ENCODE data around the gene KCNK13. TPM values are rescaled to one million over a fixed set of nuclear protein-coding genes. Genes with fewer than 3 reads are reported as not detected.
"Not testable (repeated sequence)": the region's sequence is repeated elsewhere in the genome, so short reads cannot be mapped to it uniquely, and the experiment has no call there.

Gene KCNK13
- polyA plus RNA-seq, 4 donors = 0.12 to 0.30 (median 0.14) TPM

DNA sequence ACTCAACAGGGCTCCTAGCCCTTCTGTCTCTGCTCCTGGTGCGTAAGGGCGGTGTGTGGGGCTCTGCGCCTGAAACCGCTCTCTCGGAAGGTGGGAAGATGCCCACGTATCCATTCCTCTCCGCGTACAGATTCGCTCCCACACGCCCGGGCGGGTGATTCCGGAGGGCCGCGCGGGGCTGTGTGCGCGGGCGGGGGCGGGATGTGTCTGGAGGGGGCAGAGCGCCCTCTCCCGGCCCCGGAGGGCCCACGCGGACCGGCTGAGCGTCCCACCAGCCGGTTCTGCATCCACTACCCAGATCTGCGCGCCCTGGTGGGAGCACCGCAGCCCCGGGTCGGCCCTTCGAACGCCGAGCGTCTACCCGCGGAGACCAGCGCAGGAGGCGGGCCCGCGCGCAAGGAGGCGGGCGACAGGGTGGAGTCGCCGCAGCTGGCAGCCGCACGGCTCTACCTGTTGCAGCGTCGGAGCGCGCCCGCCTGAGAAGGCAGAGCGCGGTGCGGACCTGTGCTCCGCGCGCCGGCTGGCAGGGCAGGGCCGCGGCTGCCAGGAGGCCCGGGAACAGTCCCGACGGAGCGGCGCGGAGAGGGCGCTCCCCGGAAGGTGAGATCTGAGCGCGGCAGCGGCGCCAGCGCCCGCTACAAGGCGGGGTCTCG is 1.4 kb upstream of the KCNK13 start:
- DNase-seq (ENCODE audit: low read depth in 4 of 4, low spot score in 2 of 4) = peak in 1 of 4 donors; percentile 47

DNA sequence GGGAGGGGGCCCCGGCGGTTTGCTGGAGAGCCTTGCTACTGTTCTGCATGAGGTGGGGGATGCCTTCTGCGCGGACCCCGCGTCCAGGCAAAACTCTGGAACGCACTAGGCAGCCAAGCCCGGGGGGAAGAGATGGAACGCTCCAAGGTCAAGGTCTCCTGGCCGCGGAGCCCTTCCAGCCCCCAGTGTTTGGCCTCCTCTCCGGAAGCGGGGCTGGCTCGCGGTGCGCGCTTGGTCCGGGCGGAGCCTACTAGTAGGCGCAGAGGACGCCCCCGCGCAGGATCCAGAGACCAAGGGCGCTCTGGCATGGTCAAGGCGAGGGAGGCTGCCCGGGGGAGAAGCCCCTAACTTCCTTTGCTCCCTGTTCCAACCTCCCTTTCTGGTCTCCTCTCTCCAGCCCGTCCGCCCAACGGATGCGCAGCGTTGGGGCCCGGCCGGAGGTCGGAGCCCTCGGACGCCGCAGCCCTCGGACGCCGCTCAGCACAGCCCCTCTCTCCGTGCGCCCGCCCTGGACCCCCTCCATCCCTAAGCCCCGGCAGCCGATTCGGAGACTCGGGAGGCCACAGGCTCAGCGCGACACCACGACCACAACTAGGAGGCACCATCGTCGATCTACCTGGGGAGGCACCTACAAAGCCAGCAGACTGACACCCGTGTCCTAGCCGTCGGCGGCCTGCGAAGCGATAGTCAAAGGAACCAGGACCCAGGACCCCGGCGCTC is 669 bp upstream of the KCNK13 start:
- no peak for DNase-seq (ENCODE audit: low read depth in 4 of 4, low spot score in 2 of 4)

DNA sequence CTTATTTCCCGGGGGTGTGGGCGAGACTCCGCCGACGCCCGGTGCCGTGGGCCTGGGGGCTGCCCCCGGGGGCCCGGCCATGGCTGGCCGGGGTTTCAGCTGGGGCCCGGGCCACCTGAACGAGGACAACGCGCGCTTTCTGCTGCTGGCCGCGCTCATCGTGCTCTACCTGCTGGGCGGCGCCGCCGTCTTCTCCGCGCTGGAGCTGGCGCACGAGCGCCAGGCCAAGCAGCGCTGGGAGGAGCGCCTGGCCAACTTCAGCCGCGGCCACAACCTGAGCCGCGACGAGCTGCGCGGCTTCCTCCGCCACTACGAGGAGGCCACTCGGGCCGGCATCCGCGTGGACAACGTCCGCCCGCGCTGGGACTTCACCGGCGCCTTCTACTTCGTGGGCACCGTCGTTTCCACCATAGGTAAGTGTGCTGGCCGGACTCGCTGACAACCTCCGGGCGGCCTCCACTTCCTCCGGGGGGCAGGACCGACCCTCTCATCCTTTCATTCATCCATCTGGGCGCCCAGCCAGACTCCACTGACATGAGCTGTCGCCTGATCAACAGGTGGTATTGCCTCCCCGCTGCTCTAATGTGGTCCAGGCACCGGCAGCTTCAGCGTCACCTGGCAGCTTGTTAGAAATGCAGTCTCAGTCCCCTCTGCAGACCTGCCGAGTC is 467 bp downstream of the KCNK13 start:
- DNase-seq (ENCODE audit: low read depth in 4 of 4, low spot score in 2 of 4) = no peak

DNA sequence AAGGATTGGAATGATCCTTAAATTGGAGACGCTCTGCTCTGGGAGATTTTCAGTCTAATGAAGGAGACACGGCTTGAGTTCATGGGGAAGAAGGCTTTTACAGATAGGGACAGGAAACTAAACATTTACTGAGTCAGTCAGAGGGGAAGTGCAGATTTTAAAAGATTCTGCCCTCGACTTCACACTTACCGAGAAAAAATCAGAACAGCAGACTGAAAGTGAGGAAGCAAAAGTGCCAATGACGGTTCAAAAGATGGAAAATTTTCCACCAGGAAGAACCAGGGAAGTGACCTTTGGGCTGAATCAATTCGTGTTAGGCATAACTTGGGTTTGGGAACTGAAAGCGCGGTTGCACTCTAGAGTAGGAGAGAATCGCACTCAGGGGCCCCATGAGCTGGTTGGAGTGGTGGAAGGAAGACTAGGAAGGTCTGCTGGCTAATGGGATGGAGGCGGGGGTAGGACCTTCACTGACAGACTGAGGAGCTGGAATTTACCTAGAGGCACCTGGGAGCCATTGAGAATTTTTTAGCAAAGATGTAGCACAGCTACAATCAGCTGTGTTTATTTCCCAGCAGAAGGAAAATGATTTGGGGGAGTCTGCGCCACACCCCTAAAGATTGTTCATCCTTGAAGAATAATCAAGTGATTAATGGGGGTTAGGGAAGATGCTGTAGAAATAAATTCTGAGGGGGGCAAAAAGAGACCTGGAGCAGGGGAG is 1.2 kb downstream of the KCNK13 start:
- no peak for DNase-seq (ENCODE audit: low read depth in 4 of 4, low spot score in 2 of 4)

DNA sequence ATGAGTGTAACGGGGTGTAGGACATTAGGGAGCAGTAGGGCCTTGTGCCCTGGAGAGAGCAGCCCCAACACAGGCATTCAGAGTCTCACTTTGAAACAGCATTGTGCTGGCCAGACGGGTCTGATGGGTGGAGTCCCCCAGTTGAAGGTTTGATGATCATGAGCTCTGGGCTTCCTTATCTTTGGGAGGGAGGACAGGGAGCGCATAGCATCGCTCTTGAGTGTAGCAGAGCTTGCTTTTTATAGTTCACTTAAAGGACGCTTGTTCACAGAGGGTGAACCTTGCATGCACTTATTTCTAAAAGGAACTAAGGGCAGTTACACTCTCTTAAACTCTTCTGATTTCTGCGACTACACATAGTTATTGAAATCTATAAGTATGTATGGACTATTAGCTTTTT is 10.6 kb downstream of the KCNK13 start:
- DNase-seq (ENCODE audit: low read depth in 4 of 4, low spot score in 2 of 4) = no peak

DNA sequence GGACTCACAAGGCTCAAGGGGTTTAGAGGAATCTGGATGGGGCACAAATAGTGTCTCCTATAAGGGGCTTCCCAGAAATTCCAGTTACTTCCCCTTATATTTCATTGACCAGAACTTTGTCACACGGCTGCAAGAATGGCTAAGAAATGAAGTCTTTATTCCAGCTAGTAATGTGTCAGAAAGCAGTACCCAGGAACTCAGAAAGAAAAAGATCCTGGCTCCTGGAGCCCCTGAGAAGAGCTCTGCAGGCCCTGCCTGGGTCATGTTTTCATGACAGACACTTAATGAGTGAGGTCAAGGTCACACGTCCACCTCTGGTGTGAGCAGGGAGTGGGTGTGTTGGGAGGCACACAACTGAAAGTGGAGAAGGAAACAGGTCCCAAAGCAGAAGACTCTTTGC is 17.8 kb downstream of the KCNK13 start:
- DNase-seq (ENCODE audit: low read depth in 4 of 4, low spot score in 2 of 4) = no peak

DNA sequence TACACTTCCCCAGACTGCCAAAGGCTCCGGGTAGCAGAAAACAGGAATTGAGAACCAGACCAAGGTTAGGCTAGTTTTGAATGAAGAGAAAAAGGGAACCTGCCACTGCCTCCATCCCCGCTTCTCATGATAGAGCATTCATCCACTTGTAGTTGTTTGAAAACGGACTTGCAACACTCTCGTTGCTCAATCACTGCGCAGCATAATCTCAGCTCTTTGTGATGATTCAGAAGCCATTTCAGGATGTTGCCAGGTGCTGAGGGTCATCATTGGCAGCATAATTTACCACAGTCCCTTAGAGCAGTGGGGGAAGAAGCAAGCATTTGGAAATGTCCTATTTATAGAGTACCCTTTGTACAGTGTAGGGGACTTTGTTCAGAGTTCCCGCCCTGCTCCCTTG is 25.6 kb downstream of the KCNK13 start:
- DNase-seq (ENCODE audit: low read depth in 4 of 4, low spot score in 2 of 4) = no peak

DNA sequence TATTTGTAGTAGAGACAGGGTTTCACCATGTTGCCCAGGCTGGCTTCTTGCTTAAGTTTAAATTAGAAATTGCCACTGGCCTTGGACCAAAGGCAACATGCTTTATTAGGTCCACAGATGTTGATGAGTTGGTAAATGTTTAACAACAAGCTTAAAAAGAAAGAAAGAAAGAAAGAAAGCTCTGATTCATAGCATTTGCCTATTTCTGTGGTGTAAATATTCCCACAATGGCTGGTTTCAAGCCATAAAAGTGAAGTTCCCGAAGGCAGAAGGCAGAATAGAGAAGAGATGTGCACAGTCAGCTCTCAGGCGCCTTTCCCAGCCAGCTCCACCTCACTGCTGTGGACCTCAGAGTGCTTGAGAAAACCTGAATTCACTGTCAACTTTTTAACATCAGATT is 26.4 kb downstream of the KCNK13 start:
- no peak for DNase-seq (ENCODE audit: low read depth in 4 of 4, low spot score in 2 of 4)

DNA sequence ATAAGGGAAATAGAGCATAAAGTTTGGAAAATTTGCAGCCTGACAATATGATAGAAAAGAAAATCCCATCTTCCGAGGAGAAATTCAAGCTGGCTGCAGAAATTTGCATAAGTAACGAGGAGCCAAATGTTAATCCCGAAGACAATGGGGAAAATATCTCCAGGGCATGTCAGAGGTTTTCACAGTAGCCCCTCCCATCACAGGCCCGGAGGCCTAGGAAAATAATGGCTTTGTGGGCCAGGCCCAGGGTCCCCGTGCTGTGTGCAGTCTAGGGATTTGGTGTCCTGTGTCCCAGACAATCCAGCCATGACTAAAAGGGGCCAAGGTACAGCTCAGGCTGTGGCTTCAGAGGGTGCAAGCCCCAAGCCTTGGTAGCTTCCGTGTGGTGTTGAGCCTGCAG is 27.7 kb downstream of the KCNK13 start:
- not testable (repeated sequence) for DNase-seq (ENCODE audit: low read depth in 4 of 4, low spot score in 2 of 4)

DNA sequence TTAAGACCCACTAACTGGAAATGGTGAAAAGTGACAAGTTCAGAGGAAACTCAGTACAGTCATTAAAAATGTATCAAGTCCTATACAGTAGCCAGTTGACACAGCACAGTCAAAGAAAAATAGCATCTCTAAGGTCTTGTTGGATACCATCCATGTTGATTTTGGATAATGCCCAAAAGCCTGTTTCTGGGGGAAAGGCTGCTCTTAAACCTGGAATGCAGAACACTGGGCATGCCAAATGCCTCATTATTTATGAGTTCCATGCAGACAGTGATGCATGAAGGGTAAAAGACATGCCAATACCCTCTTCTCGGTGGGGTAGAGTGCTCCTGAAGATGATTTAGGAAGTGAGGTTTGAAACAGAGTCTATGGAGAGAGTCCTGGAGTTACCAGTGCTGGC is 29.6 kb downstream of the KCNK13 start:
- DNase-seq (ENCODE audit: low read depth in 4 of 4, low spot score in 2 of 4) = peak; percentile 6 to 34 (median 10)

DNA sequence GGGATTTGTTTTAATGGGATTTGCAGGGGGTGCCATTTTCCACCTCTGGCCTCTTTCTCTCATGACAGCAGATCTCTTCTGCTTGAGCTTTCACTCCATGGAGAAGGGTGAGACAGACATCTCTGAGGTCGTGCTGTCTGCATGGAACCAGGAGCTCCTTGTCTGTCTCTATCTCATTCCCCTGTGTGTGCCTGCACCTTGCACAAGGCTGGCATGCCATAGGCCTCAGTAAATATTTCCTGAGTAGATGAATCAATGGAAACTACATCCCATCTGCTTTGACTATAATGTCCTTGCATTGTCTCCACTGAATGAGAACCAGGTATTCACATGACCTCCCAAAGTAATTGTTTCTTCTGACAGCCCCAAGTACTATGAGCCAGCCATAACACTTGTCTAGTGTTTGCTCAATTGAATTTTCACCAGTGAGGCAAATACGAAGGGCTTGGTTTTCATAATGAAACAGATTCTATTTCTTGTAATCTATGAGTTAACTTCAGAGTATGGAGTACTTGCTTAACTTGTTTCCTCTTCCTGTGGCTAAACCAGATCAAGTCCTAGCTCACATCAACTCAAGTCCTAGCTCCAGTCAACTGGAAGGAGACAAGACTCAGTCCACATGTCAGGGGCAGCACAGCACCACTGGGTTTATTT is 32.3 kb downstream of the KCNK13 start:
- no peak for DNase-seq (ENCODE audit: low read depth in 4 of 4, low spot score in 2 of 4)

DNA sequence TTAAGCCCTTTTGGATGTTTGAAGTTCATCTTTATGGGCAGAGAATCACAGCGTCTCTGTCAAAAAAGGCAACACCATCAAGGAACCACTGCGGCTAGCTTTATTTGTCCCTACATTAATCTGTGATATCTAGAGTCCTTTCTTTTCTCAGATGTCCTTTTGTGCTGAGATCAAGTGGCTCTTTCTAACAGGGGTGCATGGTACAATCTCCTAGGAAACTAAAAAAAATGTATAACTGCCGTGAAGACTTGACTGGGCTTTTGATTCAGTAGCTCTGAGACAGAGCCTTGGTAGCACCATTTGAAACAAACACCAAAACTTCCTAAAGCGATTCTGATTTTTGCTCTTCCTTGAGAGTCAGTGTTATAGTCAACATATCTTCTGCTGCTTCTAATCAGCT is 33.3 kb downstream of the KCNK13 start:
- DNase-seq (ENCODE audit: low read depth in 4 of 4, low spot score in 2 of 4) = no peak

DNA sequence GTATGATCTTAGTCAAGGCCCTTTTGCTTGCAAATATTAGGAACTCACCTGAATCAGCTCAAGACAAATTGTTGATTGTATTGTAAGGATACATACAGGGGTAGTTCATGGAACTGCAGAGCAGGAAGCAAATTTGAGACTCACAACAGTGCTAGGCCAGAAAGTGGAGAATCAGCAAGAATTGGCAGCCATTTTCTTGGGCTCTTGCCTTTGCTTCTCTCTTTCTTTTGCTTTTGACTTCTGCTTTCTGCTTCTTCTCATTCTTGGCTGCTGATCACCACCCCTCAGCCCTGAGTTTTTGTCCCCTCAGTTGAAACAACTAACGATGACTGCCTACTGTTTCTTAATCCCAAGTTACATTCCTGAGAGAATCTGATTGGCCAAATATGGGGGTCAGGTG is 34.8 kb downstream of the KCNK13 start:
- DNase-seq (ENCODE audit: low read depth in 4 of 4, low spot score in 2 of 4) = no peak

DNA sequence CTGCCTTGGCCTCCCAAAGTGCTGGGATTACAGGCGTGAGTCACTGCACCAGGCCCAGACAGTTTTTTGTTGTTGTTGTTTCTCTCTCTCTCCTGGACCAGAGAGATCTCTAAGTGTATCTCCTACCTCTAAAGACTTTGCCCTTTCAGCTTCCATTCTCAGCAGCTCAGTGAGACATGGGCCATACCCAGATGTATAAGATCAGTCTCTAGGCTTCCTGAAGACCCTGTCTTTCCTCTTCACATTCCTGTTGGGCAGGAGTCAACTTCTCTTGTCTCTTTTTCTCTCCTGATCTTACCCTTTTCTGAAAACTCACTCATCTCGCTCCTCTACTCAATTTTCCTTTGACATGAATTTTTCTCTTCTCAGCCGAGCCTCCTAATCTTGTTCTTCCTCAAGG is 42.0 kb downstream of the KCNK13 start:
- DNase-seq (ENCODE audit: low read depth in 4 of 4, low spot score in 2 of 4) = no peak

DNA sequence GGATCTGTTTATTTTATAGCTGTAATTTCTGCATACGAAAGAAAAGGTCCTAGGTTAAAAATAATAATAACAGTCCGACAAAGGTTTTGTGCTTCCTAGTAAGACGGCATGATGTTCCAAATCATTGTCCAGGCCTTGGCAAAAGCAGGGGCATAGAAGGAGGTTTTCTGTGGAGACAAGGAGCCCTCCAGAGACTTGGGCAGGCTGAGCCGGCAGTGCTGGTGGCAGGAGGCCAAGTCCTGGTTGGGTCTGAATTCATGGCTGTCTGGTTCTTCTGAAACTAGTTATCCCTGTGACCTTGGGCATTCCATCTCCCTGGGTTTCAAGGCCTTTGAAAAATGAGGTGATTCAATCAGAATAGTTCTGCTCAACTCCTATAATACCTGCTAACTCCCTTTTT is 44.0 kb downstream of the KCNK13 start:
- DNase-seq (ENCODE audit: low read depth in 4 of 4, low spot score in 2 of 4) = no peak

DNA sequence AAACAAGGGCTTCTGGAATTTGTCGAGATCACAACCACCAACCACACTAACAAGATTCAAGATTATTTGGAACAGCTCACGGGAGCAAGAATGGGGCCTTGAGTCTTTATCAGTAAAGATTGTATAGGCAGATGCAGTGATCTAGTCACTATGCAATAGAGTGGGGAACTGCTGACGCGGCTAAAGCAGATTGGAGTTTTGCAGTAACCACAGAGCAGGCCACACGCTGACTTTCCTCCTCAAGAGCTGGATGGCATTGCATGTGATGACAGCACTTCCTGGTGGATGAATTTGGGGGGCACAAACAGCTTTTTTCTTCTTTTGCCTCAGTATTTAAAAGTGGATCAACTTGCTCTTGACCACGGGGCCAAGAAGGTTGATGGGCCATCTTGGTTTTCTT is 46.0 kb downstream of the KCNK13 start:
- no peak for DNase-seq (ENCODE audit: low read depth in 4 of 4, low spot score in 2 of 4)

DNA sequence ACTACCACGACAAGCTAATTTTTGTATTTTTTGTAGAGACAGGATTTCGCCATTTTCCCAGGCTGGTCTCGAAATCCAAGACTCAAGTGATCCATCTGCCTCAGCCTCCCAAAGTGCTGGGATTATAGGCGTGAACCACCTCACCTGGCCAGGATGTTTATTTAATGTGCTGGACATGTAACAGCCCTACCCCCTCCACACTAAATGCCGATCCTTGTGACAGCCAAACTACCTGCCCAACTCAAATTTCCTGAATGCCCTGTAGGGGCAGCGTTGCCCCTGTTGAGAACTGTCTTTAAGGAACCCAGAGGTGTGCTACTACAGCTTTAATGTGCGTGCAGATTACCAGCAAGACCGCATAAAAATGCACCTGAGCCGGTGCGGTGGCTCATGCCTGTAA is 48.1 kb downstream of the KCNK13 start:
- no peak for DNase-seq (ENCODE audit: low read depth in 4 of 4, low spot score in 2 of 4)

DNA sequence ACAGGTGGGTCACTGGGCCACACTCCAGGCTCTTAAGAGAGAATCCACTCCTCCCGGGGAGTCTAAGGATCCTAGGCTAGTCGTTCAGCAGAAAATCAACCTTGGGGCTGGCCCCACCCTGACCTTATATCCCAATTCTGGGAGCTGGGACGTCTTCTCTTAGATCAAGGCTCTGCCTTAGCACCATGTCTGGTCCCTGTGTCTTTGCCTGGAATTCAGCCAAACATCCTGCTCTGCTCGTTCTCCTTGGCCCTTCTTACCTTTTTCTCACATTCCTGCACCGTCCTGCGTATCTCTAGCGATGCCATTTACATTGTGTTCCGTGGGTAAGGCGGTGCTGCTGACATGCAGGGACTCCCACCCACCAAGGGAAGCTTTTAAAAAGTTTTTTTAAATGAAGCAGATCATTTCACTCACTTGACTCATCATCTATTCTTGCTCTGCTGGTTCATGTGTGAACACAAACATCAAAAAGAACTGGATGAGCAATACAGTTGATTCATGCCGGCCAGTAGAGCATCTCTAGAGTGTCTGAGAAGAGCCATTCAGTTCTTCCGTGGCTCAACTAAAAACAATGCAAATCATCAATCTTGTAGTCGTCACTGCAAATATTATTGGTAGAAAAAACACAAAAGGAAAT is 50.2 kb downstream of the KCNK13 start:
- DNase-seq (ENCODE audit: low read depth in 4 of 4, low spot score in 2 of 4) = no peak

DNA sequence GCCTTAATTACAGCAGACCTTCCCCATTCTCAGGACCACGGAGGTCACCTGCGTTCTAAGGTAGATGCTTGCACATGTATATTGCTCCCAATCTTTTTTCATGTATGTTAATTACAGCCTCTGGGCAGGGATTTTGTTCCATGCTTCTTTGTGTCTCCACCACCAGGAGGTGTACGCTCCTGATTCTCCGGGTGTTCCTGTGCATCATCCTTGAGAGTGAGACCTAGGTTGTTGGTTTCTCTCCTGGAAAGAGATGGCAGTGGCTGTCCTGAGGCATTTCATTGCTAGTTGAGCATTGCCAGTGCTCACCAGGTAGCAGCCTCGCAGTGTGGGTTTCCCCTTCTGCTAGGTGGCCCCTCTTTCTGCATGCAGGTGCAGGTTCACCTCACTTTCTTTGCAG is 52.8 kb downstream of the KCNK13 start:
- no peak for DNase-seq (ENCODE audit: low read depth in 4 of 4, low spot score in 2 of 4)

DNA sequence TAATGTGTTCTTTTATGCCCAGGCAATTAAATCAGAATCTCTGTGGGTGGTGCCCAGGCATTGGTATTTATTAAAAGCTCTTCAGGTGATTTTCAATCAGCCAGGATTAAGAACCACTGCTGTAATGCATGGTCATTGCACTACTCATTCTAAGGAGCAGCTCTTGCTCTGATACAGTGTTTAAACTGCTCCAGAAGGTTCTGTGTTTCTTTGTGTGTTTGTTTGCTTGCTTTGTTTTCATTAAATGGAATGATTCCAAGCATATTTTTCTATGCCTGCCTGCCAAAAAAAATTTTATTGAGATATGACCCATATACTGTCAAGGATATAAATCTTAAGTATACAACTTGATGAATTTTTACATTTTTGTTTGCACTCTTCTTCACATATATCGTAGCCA is 54.0 kb downstream of the KCNK13 start:
- no peak for DNase-seq (ENCODE audit: low read depth in 4 of 4, low spot score in 2 of 4)

Measured in left renal cortex interstitium (tissue), 4 donors.